ENCODE measurements around the gene PHF11.

Gene PHF11

GRCh38 chr13:49524740-49525501, 29.2 kb downstream of the PHF11 start:
- Histone ChIP-seq H3K27me3 (ENCODE audit: control insufficient read depth in 5 of 5, insufficient read depth in 4 of 5, low read length in 5 of 5) (no peaks in the 10 kb centered on the region), H3K27ac (ENCODE audit: low read depth, low read length) (no peak overlapping the region), H3K9ac (ENCODE audit: low read length in 5 of 5) (no peak overlapping the region), H3K4me1 (ENCODE audit: control insufficient read depth in 5 of 5, insufficient read depth in 5 of 5, low read length in 5 of 5) (no peaks in the 10 kb centered on the region), H3K36me3 (ENCODE audit: control insufficient read depth in 5 of 5, insufficient read depth in 5 of 5, low read length in 5 of 5) (peaks cover 17 to 54% (median 35%) of the 10 kb centered on the region in 5 donors), H3K4me3 (ENCODE audit: low read depth in 1 of 5, low read length in 5 of 5) (no peak overlapping the region), H3K9me3 (ENCODE audit: control insufficient read depth in 5 of 5, low read length in 5 of 5) (no peaks in the 10 kb centered on the region)

GRCh38 chr13:49527123-49527522, 31.4 kb downstream of the PHF11 start:
- no peaks in the 10 kb centered on the region for H3K9me3 ChIP-seq (ENCODE audit: control insufficient read depth in 5 of 5, low read length in 5 of 5)
- H3K9ac ChIP-seq (ENCODE audit: low read length in 5 of 5) = no peak overlapping the region
- peaks cover 13 to 38% (median 21%) of the 10 kb centered on the region in 5 donors for H3K36me3 ChIP-seq (ENCODE audit: control insufficient read depth in 5 of 5, insufficient read depth in 5 of 5, low read length in 5 of 5)
- no peak overlapping the region for H3K4me3 ChIP-seq (ENCODE audit: low read depth in 1 of 5, low read length in 5 of 5)
- H3K27ac ChIP-seq (ENCODE audit: low read depth, low read length) = no peak overlapping the region
- H3K27me3 ChIP-seq (ENCODE audit: control insufficient read depth in 5 of 5, insufficient read depth in 4 of 5, low read length in 5 of 5) = no peaks in the 10 kb centered on the region
- H3K4me1 ChIP-seq (ENCODE audit: control insufficient read depth in 5 of 5, insufficient read depth in 5 of 5, low read length in 5 of 5) = no peaks in the 10 kb centered on the region

- Histone ChIP-seq H3K4me1 (ENCODE audit: control insufficient read depth in 5 of 5, insufficient read depth in 5 of 5, low read length in 5 of 5) (no peaks in the 10 kb centered on the region), H3K4me3 (ENCODE audit: low read depth in 1 of 5, low read length in 5 of 5) (no peak overlapping the region), H3K27me3 (ENCODE audit: control insufficient read depth in 5 of 5, insufficient read depth in 4 of 5, low read length in 5 of 5) (no peaks in the 10 kb centered on the region), H3K27ac (ENCODE audit: low read depth, low read length) (no peak overlapping the region), H3K9me3 (ENCODE audit: control insufficient read depth in 5 of 5, low read length in 5 of 5) (no peaks in the 10 kb centered on the region), H3K9ac (ENCODE audit: low read length in 5 of 5) (no peak overlapping the region), H3K36me3 (ENCODE audit: control insufficient read depth in 5 of 5, insufficient read depth in 5 of 5, low read length in 5 of 5) (peaks cover 10 to 30% (median 23%) of the 10 kb centered on the region in 5 donors)
Observed at GRCh38 chr13:49528161-49528560, 32.4 kb downstream of the PHF11 start.

- H3K9me3 ChIP-seq (ENCODE audit: control insufficient read depth in 5 of 5, low read length in 5 of 5) = no peaks in the 10 kb centered on the region
- H3K9ac ChIP-seq (ENCODE audit: low read length in 5 of 5) = no peak overlapping the region
- peaks cover 10 to 25% (median 20%) of the 10 kb centered on the region in 5 donors for H3K36me3 ChIP-seq (ENCODE audit: control insufficient read depth in 5 of 5, insufficient read depth in 5 of 5, low read length in 5 of 5)
- no peaks in the 10 kb centered on the region for H3K27me3 ChIP-seq (ENCODE audit: control insufficient read depth in 5 of 5, insufficient read depth in 4 of 5, low read length in 5 of 5)
- no peak overlapping the region for H3K27ac ChIP-seq (ENCODE audit: low read depth, low read length)
- peaks cover 0 to 4% (median 0%) of the 10 kb centered on the region in 5 donors for H3K4me1 ChIP-seq (ENCODE audit: control insufficient read depth in 5 of 5, insufficient read depth in 5 of 5, low read length in 5 of 5)
- no peak overlapping the region for H3K4me3 ChIP-seq (ENCODE audit: low read depth in 1 of 5, low read length in 5 of 5)
Observed at GRCh38 chr13:49530457-49530856, 34.7 kb downstream of the PHF11 start.

- no peaks in the 10 kb centered on the region for H3K27me3 ChIP-seq (ENCODE audit: control insufficient read depth in 5 of 5, insufficient read depth in 4 of 5, low read length in 5 of 5)
- no peak overlapping the region for H3K27ac ChIP-seq (ENCODE audit: low read depth, low read length)
- peaks cover 6 to 19% (median 10%) of the 10 kb centered on the region in 5 donors for H3K36me3 ChIP-seq (ENCODE audit: control insufficient read depth in 5 of 5, insufficient read depth in 5 of 5, low read length in 5 of 5)
- H3K9me3 ChIP-seq (ENCODE audit: control insufficient read depth in 5 of 5, low read length in 5 of 5) = no peaks in the 10 kb centered on the region
- H3K4me3 ChIP-seq (ENCODE audit: low read depth in 1 of 5, low read length in 5 of 5) = no peak overlapping the region
- peaks cover 0 to 4% (median 0%) of the 10 kb centered on the region in 5 donors for H3K4me1 ChIP-seq (ENCODE audit: control insufficient read depth in 5 of 5, insufficient read depth in 5 of 5, low read length in 5 of 5)
- no peak overlapping the region for H3K9ac ChIP-seq (ENCODE audit: low read length in 5 of 5)
Observed at GRCh38 chr13:49532593-49532992, 36.8 kb downstream of the PHF11 start.

DNA sequence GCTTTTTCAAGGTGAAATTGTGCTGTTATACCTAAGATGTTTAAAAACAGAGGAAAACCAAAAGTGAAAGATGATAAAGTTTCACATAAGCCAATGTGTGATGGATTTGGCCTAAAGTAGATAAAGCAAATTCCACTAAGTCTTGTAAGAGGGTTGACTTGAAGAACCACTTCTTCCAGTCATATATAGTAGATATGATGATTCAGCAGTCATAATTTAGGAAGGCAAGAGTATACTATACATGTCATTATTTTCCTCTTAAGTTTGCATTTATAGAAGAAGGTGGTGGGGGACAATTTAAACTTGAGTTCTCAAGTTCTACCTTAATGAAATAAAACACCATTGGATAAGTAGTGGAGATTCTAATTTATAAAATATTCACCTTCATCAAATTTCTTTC, 37.3 kb downstream of the PHF11 start:
- Histone ChIP-seq H3K4me3 (ENCODE audit: low read depth in 1 of 5, low read length in 5 of 5) (no peak overlapping the region), H3K27me3 (ENCODE audit: control insufficient read depth in 5 of 5, insufficient read depth in 4 of 5, low read length in 5 of 5) (no peaks in the 10 kb centered on the region), H3K36me3 (ENCODE audit: control insufficient read depth in 5 of 5, insufficient read depth in 5 of 5, low read length in 5 of 5) (peaks cover 6 to 15% (median 9%) of the 10 kb centered on the region in 5 donors), H3K27ac (ENCODE audit: low read depth, low read length) (no peak overlapping the region), H3K4me1 (ENCODE audit: control insufficient read depth in 5 of 5, insufficient read depth in 5 of 5, low read length in 5 of 5) (peaks cover 0 to 4% (median 0%) of the 10 kb centered on the region in 5 donors), H3K9me3 (ENCODE audit: control insufficient read depth in 5 of 5, low read length in 5 of 5) (no peaks in the 10 kb centered on the region), H3K9ac (ENCODE audit: low read length in 5 of 5) (no peak overlapping the region)

GRCh38 chr13:49533591-49534269, 38.0 kb downstream of the PHF11 start:
- H3K36me3 ChIP-seq (ENCODE audit: control insufficient read depth in 5 of 5, insufficient read depth in 5 of 5, low read length in 5 of 5) = peaks cover 4 to 12% (median 6%) of the 10 kb centered on the region in 5 donors
- no peak overlapping the region for H3K27ac ChIP-seq (ENCODE audit: low read depth, low read length)
- H3K4me1 ChIP-seq (ENCODE audit: control insufficient read depth in 5 of 5, insufficient read depth in 5 of 5, low read length in 5 of 5) = peaks cover 0 to 4% (median 0%) of the 10 kb centered on the region in 5 donors
- H3K27me3 ChIP-seq (ENCODE audit: control insufficient read depth in 5 of 5, insufficient read depth in 4 of 5, low read length in 5 of 5) = no peaks in the 10 kb centered on the region
- no peak overlapping the region for H3K9ac ChIP-seq (ENCODE audit: low read length in 5 of 5)
- no peak overlapping the region for H3K4me3 ChIP-seq (ENCODE audit: low read depth in 1 of 5, low read length in 5 of 5)
- H3K9me3 ChIP-seq (ENCODE audit: control insufficient read depth in 5 of 5, low read length in 5 of 5) = no peaks in the 10 kb centered on the region

GRCh38 chr13:49536144-49536873, 40.6 kb downstream of the PHF11 start:
- H3K4me1 ChIP-seq (ENCODE audit: control insufficient read depth in 5 of 5, insufficient read depth in 5 of 5, low read length in 5 of 5) = peaks cover 0 to 15% (median 4%) of the 10 kb centered on the region in 5 donors
- no peak overlapping the region for H3K9ac ChIP-seq (ENCODE audit: low read length in 5 of 5)
- no peaks in the 10 kb centered on the region for H3K9me3 ChIP-seq (ENCODE audit: control insufficient read depth in 5 of 5, low read length in 5 of 5)
- no peaks in the 10 kb centered on the region for H3K27me3 ChIP-seq (ENCODE audit: control insufficient read depth in 5 of 5, insufficient read depth in 4 of 5, low read length in 5 of 5)
- no peak overlapping the region for H3K4me3 ChIP-seq (ENCODE audit: low read depth in 1 of 5, low read length in 5 of 5)
- H3K27ac ChIP-seq (ENCODE audit: low read depth, low read length) = no peak overlapping the region
- H3K36me3 ChIP-seq (ENCODE audit: control insufficient read depth in 5 of 5, insufficient read depth in 5 of 5, low read length in 5 of 5) = peaks cover 10 to 19% (median 15%) of the 10 kb centered on the region in 5 donors

DNA sequence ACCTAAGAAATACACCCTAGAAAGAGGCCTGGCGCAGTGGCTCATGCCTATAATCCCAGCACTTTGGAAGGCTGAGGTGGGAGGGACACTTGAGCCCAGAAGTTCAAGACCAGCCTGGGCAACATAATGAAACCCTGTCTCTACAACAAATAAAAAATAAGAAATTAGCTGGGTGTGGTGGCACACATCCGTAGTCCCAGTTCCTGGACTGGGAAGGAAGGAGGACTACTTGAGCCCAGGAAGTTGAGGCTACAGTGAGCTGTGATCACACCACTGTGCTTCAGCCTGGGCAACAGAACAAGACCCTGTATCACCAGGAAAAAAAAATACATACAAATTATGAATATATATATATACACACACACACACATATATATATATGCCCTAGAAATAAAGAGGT, 42.7 kb downstream of the PHF11 start:
- Histone ChIP-seq H3K4me1 (ENCODE audit: control insufficient read depth in 5 of 5, insufficient read depth in 5 of 5, low read length in 5 of 5) (peaks cover 0 to 15% (median 4%) of the 10 kb centered on the region in 5 donors), H3K36me3 (ENCODE audit: control insufficient read depth in 5 of 5, insufficient read depth in 5 of 5, low read length in 5 of 5) (peaks cover 13 to 22% (median 15%) of the 10 kb centered on the region in 5 donors), H3K4me3 (ENCODE audit: low read depth in 1 of 5, low read length in 5 of 5) (no peak overlapping the region), H3K27ac (ENCODE audit: low read depth, low read length) (no peak overlapping the region), H3K9me3 (ENCODE audit: control insufficient read depth in 5 of 5, low read length in 5 of 5) (no peaks in the 10 kb centered on the region), H3K27me3 (ENCODE audit: control insufficient read depth in 5 of 5, insufficient read depth in 4 of 5, low read length in 5 of 5) (no peaks in the 10 kb centered on the region), H3K9ac (ENCODE audit: low read length in 5 of 5) (no peak overlapping the region)

- H3K9me3 ChIP-seq (ENCODE audit: control insufficient read depth in 5 of 5, low read length in 5 of 5) = no peaks in the 10 kb centered on the region
- H3K4me3 ChIP-seq (ENCODE audit: low read depth in 1 of 5, low read length in 5 of 5) = no peak overlapping the region
- no peaks in the 10 kb centered on the region for H3K27me3 ChIP-seq (ENCODE audit: control insufficient read depth in 5 of 5, insufficient read depth in 4 of 5, low read length in 5 of 5)
- no peak overlapping the region for H3K9ac ChIP-seq (ENCODE audit: low read length in 5 of 5)
- H3K27ac ChIP-seq (ENCODE audit: low read depth, low read length) = no peak overlapping the region
- peaks cover 0 to 15% (median 0%) of the 10 kb centered on the region in 5 donors for H3K4me1 ChIP-seq (ENCODE audit: control insufficient read depth in 5 of 5, insufficient read depth in 5 of 5, low read length in 5 of 5)
- peaks cover 9 to 29% (median 15%) of the 10 kb centered on the region in 5 donors for H3K36me3 ChIP-seq (ENCODE audit: control insufficient read depth in 5 of 5, insufficient read depth in 5 of 5, low read length in 5 of 5)
Observed at GRCh38 chr13:49539313-49539712, 43.6 kb downstream of the PHF11 start.

Data from subcutaneous abdominal adipose tissue (tissue), 5 donors.